DOHH2 (cell line): ENCODE results near the gene FADD.

Experiments
- CTCF ChIP-seq: fragments of 200-600 bp; sonication (generic); IDR thresholded peaks from one replicate; pipeline ENCODE4 v1.5.1; 2014; ENCODE audit warnings: antibody characterized with exemption, mild to moderate bottlenecking, low read depth, low read length; ENCODE audit not compliant: poor library complexity, severe bottlenecking
- EZH2phosphoT487 ChIP-seq: fragments of 200-600 bp; sonication (generic); IDR thresholded peaks from 2 replicates; pipeline ENCODE4 v1.6.1; 2017; ENCODE audit warnings: borderline replicate concordance, mild to moderate bottlenecking, antibody characterized with exemption, low read length, moderate library complexity, mixed read lengths

GRCh38 chr11:70174547-70175235 is 28.4 kb upstream of the FADD start:
- no peak for TF ChIP-seq CTCF
- TF ChIP-seq EZH2phosphoT487, result no peak
